Measurements from ENCODE around the gene FKBP1A.

- no peak for TF ChIP-seq CTCF (IDR thresholded peaks at IDR 0.05)
- no peak for TF ChIP-seq POLR2A (IDR thresholded peaks at IDR 0.05)
- TF ChIP-seq POLR2AphosphoS5 (IDR thresholded peaks at IDR 0.05; ENCODE audit: insufficient read depth in 1 of 2, low read depth in 1 of 2) = no peak
Observed at GRCh38 chr20:1374246-1374645, 18.6 kb downstream of the FKBP1A start.
